Measurements from ENCODE around the gene PCID2. TPM values are rescaled to one million over a fixed set of nuclear protein-coding genes. Genes with fewer than 3 reads are reported as not detected.
"Not testable (repeated sequence)": the region's sequence is repeated elsewhere in the genome, so short reads cannot be mapped to it uniquely, and the experiment has no call there.

PCID2 gene
- total RNA-seq = 40.9 and 56.2 TPM in 2 replicates

DNA sequence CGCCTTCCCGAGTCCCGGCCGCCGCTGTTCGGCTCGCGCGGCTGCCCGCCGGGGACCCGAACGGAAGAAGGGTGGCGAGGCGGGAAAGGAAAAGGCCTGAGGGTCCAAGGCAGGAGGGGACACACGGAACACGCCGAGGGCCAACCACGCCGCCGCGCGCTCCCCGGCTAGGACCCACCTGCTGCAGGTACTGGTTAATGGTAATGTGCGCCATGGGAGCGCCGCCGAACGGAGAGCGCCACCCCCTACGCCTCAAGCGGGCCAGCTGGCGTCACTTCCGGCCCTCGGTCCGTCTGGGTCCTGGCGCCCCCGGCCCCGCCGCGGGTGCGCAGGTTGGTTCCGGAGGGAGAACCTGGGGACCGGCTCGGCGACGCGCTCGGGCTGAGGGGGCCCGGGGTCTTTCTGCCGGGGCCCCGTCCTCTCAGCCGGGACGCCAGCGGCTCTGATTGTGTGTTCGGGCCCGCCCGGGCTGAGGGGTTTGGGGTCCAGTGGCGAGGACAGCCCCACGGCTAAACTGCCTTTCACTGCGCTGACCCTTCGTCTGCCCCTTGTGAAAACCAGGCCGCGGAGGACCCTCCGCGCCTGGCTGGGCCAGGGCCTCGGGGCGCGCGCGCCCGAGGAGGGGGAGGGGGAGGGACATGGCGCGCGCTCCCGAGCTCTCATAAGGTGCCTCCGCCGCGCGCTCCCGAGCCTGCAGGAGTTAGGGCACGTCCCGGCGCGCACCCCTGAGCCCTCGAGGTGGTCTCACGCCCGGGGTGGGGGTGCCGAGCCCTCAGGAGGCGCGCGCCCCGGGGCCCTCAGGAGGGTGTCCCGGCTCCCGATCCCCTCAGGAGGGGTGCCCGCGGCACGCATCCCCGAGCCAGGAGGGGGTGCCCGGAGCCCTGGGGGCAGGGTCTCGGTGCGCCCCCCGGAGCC is at the start of gene PCID2:
Gene PCID2 (minus strand): TSS at position 249 of the 915 bp plus-strand sequence. CDS start 35 bp downstream, at position 214.
- TF ChIP-seq, protein P1, sequence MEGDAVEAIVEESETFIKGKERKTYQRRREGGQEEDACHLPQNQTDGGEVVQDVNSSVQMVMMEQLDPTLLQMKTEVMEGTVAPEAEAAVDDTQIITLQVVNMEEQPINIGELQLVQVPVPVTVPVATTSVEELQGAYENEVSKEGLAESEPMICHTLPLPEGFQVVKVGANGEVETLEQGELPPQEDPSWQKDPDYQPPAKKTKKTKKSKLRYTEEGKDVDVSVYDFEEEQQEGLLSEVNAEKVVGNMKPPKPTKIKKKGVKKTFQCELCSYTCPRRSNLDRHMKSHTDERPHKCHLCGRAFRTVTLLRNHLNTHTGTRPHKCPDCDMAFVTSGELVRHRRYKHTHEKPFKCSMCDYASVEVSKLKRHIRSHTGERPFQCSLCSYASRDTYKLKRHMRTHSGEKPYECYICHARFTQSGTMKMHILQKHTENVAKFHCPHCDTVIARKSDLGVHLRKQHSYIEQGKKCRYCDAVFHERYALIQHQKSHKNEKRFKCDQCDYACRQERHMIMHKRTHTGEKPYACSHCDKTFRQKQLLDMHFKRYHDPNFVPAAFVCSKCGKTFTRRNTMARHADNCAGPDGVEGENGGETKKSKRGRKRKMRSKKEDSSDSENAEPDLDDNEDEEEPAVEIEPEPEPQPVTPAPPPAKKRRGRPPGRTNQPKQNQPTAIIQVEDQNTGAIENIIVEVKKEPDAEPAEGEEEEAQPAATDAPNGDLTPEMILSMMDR (conservative IDR thresholded peaks at IDR 0.05; ENCODE audit: low read depth, low read length) = no peak
- no peak for DNase-seq (ENCODE audit: low read depth)

DNA sequence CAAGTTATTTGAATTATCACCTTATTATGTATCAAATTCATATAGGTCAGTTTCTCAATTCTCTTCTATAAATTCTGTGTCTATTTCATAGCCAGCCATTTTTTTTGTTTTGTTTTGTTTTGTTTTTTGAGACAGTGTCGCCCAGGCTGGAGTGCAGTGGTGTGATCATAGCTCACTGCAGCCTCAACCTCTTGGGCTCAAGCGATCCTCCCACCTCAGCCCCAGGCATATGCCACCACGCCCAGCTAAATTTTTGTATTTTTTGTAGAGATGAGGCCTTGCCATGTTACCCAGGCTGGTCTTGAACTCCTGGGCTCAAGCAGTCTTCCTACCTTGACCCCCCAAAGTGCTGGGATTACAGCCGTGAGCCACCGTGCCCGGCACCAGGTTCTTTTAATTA is 49.4 kb upstream of the PCID2 start:
- H3K4me3 ChIP-seq (ENCODE audit: low read depth, low read length); DNase-seq (ENCODE audit: low read depth): not testable (repeated sequence)

More for the DNA sequence above, at the start of gene PCID2:
- H3K4me3 ChIP-seq (ENCODE audit: low read depth, low read length) = peak within 1 kb of the TSS; percentile 96

DNA sequence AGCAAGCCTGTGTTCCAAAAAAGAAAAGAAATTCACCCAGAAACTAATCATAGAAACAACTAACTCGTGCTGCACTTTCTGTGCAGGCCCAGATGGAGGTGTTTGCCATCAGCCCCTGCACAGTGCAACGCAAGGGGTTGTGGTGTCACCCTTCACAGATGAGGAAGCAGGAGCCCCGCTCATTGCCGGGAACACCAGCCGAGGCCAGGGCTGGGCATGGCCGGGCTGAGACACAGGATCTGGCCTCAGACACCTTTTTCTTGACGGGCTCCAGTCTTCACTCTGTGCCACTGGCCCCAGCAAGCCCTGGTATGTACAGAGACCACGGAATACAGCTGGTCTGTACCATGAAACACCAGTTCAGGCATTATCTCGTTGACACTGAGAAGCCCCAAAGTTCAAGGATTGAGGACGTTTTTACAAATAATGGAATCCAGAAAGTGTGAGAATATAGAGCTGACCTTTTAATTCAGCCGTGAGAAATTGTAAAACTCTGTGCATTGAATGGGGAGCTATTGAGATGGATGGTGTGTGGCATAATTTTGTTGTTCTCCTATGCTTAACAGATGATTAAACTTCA is 44.1 kb upstream of the PCID2 start:
- no peak overlapping the region for H3K4me3 ChIP-seq (ENCODE audit: low read depth, low read length)
- no peak for DNase-seq (ENCODE audit: low read depth)
- TF ChIP-seq, protein P1 (conservative IDR thresholded peaks at IDR 0.05; ENCODE audit: low read depth, low read length) = no peak

DNA sequence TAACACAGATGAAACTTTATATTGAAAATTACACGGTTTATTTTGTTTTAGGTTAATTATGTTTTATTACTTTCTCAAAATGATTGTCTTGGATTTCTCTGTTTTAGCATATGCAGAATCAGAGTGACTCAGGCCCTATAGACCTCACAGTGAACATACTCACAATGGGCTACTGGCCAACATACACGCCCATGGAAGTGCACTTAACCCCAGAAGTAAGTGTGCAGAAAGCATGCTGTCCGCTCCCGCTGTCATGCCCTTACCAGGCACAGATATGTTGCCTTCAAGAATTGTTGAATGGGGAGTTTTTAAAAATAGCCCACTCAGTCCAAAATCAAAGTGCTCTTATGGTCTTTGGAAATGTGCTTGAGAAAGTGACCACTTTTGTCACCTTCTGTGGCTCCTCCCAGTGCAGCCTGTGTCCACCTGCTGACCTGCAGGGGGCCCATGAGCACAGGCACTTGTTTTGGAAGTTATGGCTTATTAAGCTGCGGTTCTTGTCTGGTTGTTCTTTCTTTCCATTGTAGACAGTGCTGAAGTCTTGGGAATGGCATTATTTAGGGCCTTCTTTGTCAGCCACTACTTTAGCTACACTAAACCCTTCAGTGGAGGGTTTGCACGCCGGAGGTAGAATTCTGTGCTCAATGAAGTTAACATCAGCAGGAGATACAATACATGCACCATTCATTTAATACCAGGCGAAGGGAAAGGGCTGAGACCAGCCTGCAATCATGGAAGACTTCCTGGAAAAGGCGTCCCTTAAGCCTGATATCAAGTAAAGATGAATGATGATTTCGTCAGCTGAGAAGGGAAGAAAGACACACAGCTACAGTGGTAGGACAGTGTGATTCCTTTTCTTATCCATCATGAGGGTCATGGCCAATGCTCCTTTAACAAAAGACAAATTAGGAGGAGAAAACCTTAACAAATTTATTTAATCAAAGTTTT is 37.7 kb upstream of the PCID2 start:
- no peak overlapping the region for H3K4me3 ChIP-seq (ENCODE audit: low read depth, low read length)
- no peak for DNase-seq (ENCODE audit: low read depth)

DNA sequence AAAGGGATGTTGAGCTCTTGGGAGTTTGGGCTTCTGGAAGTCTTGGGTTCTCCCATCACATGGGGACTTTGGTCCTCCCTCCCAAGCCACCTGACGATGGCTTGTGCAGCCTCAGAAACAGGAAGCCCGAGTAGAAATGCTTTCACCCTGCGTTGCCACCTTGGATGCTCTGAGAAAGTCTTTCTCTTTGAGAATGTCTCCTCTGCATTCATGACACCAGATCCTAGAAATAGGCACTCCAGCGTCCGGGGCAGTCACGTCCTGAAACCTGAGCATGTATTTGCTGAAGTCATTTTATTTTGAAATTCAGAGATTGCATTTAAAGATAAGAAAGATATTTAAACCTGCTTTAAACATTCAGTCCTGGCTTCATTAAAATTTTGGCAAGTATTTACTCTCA is 35.4 kb upstream of the PCID2 start:
- H3K4me3 ChIP-seq (ENCODE audit: low read depth, low read length) = no peak overlapping the region
- DNase-seq (ENCODE audit: low read depth) = no peak
- TF ChIP-seq, protein P1 (conservative IDR thresholded peaks at IDR 0.05; ENCODE audit: low read depth, low read length) = no peak

More for the DNA sequence above, 37.7 kb upstream of the PCID2 start:
- TF ChIP-seq, protein P1 (conservative IDR thresholded peaks at IDR 0.05; ENCODE audit: low read depth, low read length) = peak; percentile 58

DNA sequence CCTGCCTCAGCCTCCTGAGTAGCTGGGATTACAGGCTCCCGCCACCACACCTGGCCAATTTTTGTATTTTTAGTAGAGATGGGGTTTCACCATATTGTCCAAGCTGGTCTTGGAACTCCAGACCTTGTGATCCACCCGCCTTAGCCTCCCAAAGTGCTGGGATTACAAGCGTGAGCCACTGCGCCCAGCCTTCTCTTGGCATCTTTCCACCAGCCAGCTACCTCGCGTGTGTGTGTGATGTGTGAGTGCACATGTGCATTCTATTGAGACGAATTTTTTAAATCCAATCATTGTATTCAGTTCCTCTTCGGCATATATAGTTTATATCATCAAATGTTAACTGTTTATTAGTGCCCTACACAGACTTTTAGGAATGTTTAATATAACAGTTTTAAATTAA is 33.2 kb upstream of the PCID2 start:
- H3K4me3 ChIP-seq (ENCODE audit: low read depth, low read length); DNase-seq (ENCODE audit: low read depth): not testable (repeated sequence)

DNA sequence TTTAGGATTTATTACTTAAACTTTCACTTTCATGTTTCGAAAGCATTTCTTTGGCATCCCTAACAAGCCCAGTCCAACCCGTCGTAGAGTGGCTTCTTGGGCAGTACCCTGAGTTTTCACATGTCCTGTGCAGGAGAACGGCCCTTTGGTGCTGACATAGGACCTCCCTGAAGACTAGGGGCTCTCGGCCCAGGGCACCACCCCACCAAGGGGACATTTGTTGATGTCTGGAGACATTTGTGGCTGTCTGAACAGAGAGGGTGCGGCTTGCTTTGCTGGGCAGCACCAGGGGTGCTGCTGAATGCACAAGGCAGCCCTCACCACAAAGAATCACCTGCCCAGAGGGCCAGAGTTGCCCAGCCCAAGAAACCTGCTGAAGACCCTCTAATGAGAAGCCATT is 31.5 kb upstream of the PCID2 start:
- DNase-seq (ENCODE audit: low read depth) = no peak
- TF ChIP-seq, protein P1 (conservative IDR thresholded peaks at IDR 0.05; ENCODE audit: low read depth, low read length) = no peak
- H3K4me3 ChIP-seq (ENCODE audit: low read depth, low read length) = no peak overlapping the region
